Measurements from ENCODE around the gene KIF2C. TPM values are rescaled to one million over a fixed set of nuclear protein-coding genes. Genes with fewer than 3 reads are reported as not detected.
"Not testable (repeated sequence)": the region's sequence is repeated elsewhere in the genome, so short reads cannot be mapped to it uniquely, and the experiment has no call there.

The KIF2C gene
- polyA plus RNA-seq, 2 of the 4 experiments (the other 2 are of a cell fraction), result 26.9 to 40.5 TPM

DNA sequence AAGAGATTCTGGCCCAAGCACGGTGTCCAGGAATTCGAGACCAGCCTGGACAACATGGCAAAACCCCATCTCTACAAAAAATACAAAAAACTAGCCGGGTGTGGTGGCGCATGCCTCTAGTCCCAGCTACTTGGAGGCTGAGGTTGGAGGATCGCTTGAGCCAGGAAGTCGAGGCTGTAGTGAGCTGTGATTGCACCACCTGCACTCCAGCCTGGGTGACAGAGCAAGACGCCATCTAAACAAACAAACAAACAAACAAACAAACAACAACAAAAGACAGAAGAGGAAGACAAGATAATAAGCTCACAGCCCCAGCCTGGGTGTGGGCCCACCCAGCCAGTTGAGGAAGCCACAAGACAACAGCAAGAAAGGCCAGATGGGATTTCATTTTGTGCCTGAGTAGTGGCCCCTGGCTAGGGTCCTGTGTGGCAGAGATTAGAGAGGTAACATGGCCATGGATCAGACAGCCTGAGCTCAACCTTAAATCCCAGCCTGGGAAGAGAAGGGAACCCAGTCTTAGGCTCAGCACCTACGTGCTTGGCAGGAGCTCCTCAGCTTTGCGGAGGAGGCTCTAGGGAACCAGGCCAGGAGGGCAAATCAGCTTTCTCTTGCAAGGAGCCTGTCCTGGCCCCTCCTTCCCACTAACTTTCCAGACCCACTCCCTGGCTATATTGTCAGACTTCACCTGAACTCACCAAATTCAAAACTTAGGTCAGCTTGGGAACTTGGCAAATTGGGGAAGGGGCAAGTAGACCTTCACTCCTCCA, 53.3 kb downstream of the KIF2C start:
- ATAC-seq (peak in 1 of 2 experiments; percentile 6; a peak in 2 of 6 replicates), FAIRE-seq (no peak), DNase-seq (ENCODE audit: low read depth in 1 of 2, low spot score in 1 of 2) (no peak)
- Histone ChIP-seq H3K4me1 (no peaks in the 10 kb centered on the region), H3K9me3 (no peaks in the 10 kb centered on the region), H3K27ac (0 out of 6 replicates have a peak overlapping the region, but pooled peaks of 1 of the 2 experiments have one; percentile 32), H3K4me3 (no peak overlapping the region), H3K4me2 (no peak overlapping the region)
- TF ChIP-seq RNF2 (IDR thresholded peaks at IDR 0.05; ENCODE audit: borderline replicate concordance, low read depth) (no peak), EP300 (IDR thresholded peaks at IDR 0.05) (no peak), ZNF302 (CRISPR knock-in tag; IDR thresholded peaks at IDR 0.05) (no peak), EHF (CRISPR knock-in tag; IDR thresholded peaks at IDR 0.05) (no peak), NFE2L2 (conservative IDR thresholded peaks at IDR 0.05; ENCODE audit: low read length) (no peak)
- TF ChIP-seq, protein P1, sequence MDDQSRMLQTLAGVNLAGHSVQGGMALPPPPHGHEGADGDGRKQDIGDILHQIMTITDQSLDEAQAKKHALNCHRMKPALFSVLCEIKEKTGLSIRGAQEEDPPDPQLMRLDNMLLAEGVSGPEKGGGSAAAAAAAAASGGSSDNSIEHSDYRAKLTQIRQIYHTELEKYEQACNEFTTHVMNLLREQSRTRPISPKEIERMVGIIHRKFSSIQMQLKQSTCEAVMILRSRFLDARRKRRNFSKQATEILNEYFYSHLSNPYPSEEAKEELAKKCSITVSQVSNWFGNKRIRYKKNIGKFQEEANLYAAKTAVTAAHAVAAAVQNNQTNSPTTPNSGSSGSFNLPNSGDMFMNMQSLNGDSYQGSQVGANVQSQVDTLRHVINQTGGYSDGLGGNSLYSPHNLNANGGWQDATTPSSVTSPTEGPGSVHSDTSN (IDR thresholded peaks at IDR 0.05), result no peak
- POLR2A ChIA-PET, result interaction anchor here (0.9 to 1.4 kb wide), 3 partner anchors 12 to 27 kb away, joined by 3 to 10 read pairs (median 4); partner anchors contain the start of gene RPS8
- CTCF ChIA-PET, result interaction anchor here (0.7 to 2.6 kb wide), 22 partner anchors 8 to 507 kb away, joined by 3 to 10 read pairs (median 4); partner anchors contain the start of genes BTBD19 and RNU5D-1
- 78% methylated on average over 5 of the region's 9 CpGs for WGBS (ENCODE audit: missing lambda C conversion rate)

DNA sequence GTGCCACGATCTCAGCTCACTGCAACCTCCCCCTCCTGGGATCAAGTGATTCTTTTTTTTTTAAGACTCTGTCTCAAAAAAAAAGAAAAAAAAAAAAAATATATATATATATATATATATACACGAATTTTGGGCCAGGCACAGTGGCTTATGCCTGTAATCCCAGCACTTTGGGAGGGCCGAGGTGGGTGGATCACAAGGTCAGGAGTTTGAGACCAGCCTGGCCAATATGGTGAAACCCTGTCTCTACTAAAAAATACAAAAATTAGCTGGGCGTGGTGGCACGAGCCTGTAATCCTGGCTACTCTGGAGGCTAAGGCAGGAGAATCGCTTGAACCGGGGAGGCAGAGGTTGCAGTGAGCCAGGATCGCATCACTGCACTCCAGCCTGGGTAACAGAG, 58.2 kb downstream of the KIF2C start:
- H3K4me3 ChIP-seq; POLR2A ChIA-PET; H3K9me3 ChIP-seq; FAIRE-seq; H3K4me2 ChIP-seq; ATAC-seq; DNase-seq (ENCODE audit: low read depth in 1 of 2, low spot score in 1 of 2): not testable (repeated sequence)
- H3K4me1 ChIP-seq, result peaks cover 27% of the 10 kb centered on the region
- CTCF ChIA-PET, result interaction anchor here (1.0 to 4.3 kb wide), 2 partner anchors 16 to 21 kb away, joined by 4 to 41 read pairs; no protein-coding TSS in a partner anchor
- WGBS (ENCODE audit: missing lambda C conversion rate), result 75% methylated on average over 8 of the region's 8 CpGs
- peak overlapping the region in 1 of 2 experiments; percentile 91; a peak in 3 of 6 replicates for H3K27ac ChIP-seq

DNA sequence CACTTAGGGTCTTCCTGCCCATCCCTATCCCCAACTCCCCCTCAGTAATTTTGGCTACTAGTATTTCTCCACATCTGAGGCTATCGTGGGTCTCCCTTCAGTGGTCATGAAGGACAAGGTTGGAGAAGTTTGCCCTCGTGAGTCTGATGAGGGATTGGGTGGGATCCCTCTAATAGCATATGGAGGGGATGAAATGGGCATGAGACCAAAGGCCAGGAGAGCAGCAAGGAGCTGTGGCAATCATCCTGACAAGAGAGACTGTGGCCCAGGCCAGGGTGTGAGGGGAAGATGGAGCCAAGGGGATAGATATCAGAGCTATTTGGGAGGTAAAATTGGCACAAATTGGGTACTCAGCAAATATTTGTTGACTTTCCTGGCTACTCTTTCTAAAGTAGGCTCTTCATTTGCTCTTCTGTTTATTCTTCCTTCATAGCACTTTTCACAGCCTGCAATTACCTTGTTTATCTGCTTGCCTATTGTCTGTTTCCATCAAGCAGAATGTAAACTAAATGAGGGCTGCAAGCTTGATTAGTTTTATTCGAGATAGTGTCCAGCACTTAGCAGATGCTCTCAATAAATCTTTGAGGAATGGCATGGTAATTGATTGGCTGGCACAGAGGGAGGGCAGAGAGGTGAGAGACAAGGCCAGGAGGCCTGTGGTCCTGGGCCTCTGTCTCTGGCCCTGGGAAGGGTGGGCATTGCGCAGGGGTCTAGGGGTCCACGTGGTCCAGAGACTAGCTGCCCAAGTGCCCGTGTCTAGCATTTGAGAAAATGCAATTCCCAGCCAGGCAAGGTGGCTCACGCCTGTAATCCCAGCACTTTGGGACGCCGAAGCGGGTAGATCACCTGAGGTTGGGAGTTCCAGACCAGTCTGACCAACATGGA, 59.1 kb downstream of the KIF2C start:
- FAIRE-seq (no peak), DNase-seq (ENCODE audit: low read depth in 1 of 2, low spot score in 1 of 2) (no peak), ATAC-seq (no peak)
- 88% methylated on average over 10 of the region's 10 CpGs for WGBS (ENCODE audit: missing lambda C conversion rate)
- ChIA-PET POLR2A (interaction anchor here (0.9 to 3.1 kb wide), 5 partner anchors 9 to 68 kb away, joined by 3 to 34 read pairs (median 17); partner anchors contain the start of genes RNU5D-1 and RPS8), CTCF (interaction anchor here (0.6 to 4.3 kb wide), 9 partner anchors 8 to 71 kb away, joined by 3 to 44 read pairs (median 4); partner anchors contain the start of genes BEST4, BTBD19 and DYNLT4)
- Histone ChIP-seq H3K27ac (peak overlapping the region; percentile 91 to 95), H3K4me2 (peak overlapping the region; percentile 62; the same call in 1 of the 3 replicates), H3K9me3 (no peaks in the 10 kb centered on the region), H3K4me1 (peaks cover 34% of the 10 kb centered on the region), H3K4me3 (no peak overlapping the region)
- no peak for TF ChIP-seq ZC3H11A (IDR thresholded peaks at IDR 0.05)
- no peak for TF ChIP-seq EP300 (IDR thresholded peaks at IDR 0.05)
- TF ChIP-seq, protein P2, sequence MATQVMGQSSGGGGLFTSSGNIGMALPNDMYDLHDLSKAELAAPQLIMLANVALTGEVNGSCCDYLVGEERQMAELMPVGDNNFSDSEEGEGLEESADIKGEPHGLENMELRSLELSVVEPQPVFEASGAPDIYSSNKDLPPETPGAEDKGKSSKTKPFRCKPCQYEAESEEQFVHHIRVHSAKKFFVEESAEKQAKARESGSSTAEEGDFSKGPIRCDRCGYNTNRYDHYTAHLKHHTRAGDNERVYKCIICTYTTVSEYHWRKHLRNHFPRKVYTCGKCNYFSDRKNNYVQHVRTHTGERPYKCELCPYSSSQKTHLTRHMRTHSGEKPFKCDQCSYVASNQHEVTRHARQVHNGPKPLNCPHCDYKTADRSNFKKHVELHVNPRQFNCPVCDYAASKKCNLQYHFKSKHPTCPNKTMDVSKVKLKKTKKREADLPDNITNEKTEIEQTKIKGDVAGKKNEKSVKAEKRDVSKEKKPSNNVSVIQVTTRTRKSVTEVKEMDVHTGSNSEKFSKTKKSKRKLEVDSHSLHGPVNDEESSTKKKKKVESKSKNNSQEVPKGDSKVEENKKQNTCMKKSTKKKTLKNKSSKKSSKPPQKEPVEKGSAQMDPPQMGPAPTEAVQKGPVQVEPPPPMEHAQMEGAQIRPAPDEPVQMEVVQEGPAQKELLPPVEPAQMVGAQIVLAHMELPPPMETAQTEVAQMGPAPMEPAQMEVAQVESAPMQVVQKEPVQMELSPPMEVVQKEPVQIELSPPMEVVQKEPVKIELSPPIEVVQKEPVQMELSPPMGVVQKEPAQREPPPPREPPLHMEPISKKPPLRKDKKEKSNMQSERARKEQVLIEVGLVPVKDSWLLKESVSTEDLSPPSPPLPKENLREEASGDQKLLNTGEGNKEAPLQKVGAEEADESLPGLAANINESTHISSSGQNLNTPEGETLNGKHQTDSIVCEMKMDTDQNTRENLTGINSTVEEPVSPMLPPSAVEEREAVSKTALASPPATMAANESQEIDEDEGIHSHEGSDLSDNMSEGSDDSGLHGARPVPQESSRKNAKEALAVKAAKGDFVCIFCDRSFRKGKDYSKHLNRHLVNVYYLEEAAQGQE (IDR thresholded peaks at IDR 0.05), result no peak
- TF ChIP-seq TP53 (CRISPR knock-in tag; IDR thresholded peaks at IDR 0.05), result no peak
- no peak for TF ChIP-seq NPAS2 (CRISPR knock-in tag; IDR thresholded peaks at IDR 0.05; ENCODE audit: borderline replicate concordance)
- TF ChIP-seq MAFK (IDR thresholded peaks at IDR 0.05; ENCODE audit: partially characterized antibody), result peak; percentile 36
- TF ChIP-seq RFX5 (IDR thresholded peaks at IDR 0.05), result no peak
